GM12873 (cell line): ENCODE results near the gene BAK1.

Experiments
- CTCF ChIP-seq: IDR thresholded peaks from 2 replicates; pipeline ENCODE4 v1.5.1; 2012; ENCODE audit warnings: low read depth, mild to moderate bottlenecking, moderate library complexity, low read length, control low read depth; ENCODE audit not compliant: insufficient read depth; ENCODE audit errors: missing control alignments

The BAK1 gene

GRCh38 chr6:33590531-33591198, 10.6 kb upstream of the BAK1 start:
- no peak for TF ChIP-seq CTCF

- peak; percentile 97 for TF ChIP-seq CTCF
Observed at GRCh38 chr6:33589731-33590530, 9.9 kb upstream of the BAK1 start.

GRCh38 chr6:33589392-33589730, 9.3 kb upstream of the BAK1 start:
- TF ChIP-seq CTCF = no peak

- no peak for TF ChIP-seq CTCF
Observed at GRCh38 chr6:33588894-33589293, 8.8 kb upstream of the BAK1 start.

DNA sequence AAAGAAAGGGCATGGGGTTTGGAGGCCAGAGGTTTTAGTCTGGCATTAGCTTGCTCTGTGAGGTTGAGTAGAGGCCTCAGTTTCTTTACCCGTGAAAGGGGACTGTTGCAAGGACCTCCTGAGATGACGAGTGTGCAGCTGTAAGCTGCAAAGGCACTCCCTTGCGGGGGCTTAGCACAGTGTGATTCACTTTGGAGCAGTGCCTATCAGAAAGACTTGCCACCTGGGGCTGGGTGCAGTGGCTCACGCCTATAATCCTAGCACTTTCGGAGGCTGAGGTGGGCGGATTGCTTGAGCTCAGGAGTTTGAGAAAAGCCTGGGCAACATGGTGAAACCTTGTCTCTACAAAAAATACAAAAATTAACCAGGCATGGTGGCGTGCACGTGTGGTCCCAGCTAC, 7.5 kb upstream of the BAK1 start:
- no peak for TF ChIP-seq CTCF

DNA sequence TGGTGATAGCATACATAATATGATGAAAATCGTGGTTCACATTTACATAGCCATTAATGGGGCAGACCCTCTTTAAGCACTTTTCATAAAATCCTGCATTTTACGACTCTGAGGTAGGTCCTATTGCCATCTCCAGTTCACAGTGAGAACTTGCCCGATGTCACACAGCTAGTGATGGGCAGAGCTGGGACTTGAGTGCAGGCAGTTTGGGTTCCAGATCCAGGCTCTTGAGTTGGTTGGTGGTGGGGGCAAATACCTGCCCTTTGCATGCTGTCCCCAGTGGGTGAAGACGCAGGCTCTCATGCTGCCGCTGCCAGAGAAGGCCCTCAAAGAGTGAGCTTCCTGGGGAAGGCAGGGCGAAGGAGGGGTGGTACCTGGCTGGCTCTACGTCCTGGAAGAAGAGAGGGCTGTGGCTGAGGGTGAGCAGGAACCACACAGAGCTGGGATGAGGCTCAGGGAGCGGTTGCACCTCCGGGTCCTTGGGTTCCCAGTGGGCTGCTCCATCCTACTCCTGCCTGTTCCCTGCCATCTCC, 6.1 kb upstream of the BAK1 start:
- TF ChIP-seq CTCF = no peak

- peak; percentile 99 for TF ChIP-seq CTCF
Observed at GRCh38 chr6:33585403-33586107, 5.5 kb upstream of the BAK1 start.
